HAP-1 (cell line): ENCODE data around the gene PACSIN2.
"Not testable (repeated sequence)": the region's sequence is repeated elsewhere in the genome, so short reads cannot be mapped to it uniquely, and the experiment has no call there.

Experiments
- DNase-seq, 2 experiments: peaks; one replicate each; pipeline ENCODE4 v3.0.0-alpha.2; 2016 to 2020; ENCODE audit warnings: low spot score in 2 of 2
- H3K27me3 ChIP-seq: fragments of 250-450 bp; sonication (Bioruptor Pico); 2 replicates; pipeline ENCODE4 v1.5.1; 2020; ENCODE audit warnings: low read depth, mild to moderate bottlenecking, moderate library complexity
- H3K36me3 ChIP-seq: fragments of 250-450 bp; sonication (Bioruptor Pico); replicated peaks from 2 replicates; pipeline ENCODE4 v1.5.1; 2020; ENCODE audit warnings: mild to moderate bottlenecking
- H3K4me1 ChIP-seq: fragments of 250-450 bp; sonication (Bioruptor Pico); 2 replicates; pipeline ENCODE4 v1.5.1; 2020; ENCODE audit warnings: mild to moderate bottlenecking
- H3K4me3 ChIP-seq: fragments of 250-450 bp; sonication (Bioruptor Pico); 2 replicates; pipeline ENCODE4 v1.5.1; 2020; ENCODE audit warnings: mild to moderate bottlenecking, moderate library complexity
- H3K9me3 ChIP-seq: fragments of 250-450 bp; sonication (Bioruptor Pico); 2 replicates; pipeline ENCODE4 v1.5.1; 2020; ENCODE audit warnings: mild to moderate bottlenecking, moderate library complexity
- in situ Hi-C: fragments of 300-500 bp; cut with MboI; formaldehyde crosslinking; loops from 3 replicates; pipeline ENCODE4 v1.14.3; 2020; ENCODE audit warnings: low sequenced_read_pairs, inconsistent platforms, mixed read lengths

The PACSIN2 gene

DNA sequence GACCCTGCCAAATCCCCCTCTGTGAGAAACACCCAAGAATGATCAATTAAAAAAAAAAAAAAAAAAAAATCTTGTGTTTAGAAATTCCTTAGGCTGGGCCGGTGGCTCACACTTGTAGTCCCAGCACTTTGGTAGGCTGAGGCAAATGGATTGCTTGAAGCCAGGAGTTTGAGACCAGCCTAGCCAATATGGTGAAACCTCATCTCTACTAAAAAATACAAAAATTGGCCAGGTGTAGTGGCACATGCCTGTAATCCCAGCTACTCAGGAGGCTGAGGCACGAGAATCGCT, 53.6 kb downstream of the PACSIN2 start:
- H3K36me3 ChIP-seq, H3K27me3 ChIP-seq, H3K4me1 ChIP-seq, H3K9me3 ChIP-seq, DNase-seq, H3K4me3 ChIP-seq, in situ Hi-C loops: not testable (repeated sequence)

DNA sequence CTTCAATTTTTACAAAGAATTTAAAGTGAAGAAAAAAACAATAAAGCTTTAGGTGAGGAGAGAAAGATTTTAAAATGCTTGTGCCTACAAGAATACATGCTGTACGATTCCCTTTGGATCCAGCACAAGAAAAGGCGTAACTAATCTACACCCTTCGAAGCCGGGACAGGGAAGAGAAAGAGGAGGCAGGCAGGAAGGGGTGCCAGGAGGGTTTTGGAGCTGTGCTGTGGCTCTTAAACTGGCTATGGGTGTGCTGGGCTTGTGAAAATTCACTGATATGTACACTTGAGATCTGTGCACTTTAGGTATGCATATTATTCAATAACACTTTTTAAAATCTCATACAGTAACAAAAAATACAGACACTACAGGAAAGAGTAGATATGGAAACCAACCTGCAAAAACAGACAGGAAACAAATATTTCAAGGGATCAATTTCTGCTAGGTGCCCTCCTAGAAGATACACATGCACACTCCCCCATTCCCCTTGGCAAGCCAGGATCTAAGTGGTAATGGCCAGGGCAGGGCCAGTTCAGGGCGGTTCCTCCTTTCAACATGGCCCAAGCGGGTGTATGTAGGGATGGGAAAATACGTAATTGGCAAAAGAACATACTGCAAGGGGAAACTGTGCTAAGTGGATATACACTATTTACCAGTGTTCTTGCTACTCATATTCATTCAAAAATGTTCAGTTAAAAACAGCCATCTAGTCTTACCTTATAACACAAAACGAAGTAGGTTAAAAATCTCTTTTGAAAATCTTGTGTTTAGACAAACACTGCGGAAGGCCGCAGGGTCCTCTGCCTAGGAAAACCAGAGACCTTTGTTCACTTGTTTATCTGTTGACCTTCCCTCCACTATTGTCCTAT, 54.2 kb downstream of the PACSIN2 start:
- no peak for DNase-seq
- Histone ChIP-seq H3K27me3 (no peaks in the 10 kb centered on the region), H3K36me3 (no peaks in the 10 kb centered on the region), H3K9me3 (no peaks in the 10 kb centered on the region), H3K4me3 (no peak overlapping the region), H3K4me1 (peaks cover 6% of the 10 kb centered on the region)
- in situ Hi-C loops, result no loop called here

DNA sequence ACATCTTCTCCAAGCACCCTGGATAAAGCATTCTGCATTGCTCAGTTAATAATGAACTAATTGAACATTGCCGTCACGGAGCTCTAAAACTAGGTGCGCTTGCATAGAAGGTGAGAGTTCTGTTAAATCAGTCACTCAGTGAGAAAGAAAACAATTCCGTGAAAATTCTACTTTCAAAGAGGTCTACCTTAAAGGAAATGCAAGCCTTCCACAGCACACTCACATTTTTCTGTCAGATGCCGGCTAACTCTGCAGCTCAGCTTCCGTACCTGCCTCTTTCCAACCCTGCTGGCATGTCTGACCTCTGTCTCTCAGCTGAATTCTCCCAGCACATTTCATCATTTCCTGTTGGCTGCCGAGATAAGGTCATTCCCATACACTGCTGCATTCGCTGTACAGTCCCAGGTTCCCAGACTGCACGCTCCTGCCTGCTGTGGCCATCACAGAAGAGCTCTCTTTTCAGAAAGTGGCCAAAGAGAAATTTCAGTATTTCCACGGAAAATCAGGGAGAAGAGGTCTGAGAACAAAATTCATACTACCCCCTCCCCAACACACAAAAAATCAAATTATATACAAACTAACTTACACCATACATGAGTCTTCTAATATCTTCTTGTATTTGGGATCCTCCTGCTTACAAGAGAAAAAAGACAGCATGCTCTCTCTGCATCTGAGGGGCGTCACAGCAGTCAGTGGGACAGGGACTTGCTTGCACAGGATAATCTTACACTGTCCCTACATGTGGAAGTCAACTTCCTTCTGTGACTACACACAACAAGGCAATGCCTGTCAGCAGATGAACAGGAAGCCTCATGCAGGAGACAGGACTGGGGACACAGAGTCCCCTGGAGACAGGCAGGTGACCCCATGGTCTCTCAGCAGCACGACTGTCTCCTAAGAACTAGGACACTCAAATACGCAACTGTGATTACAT, 55.1 kb downstream of the PACSIN2 start:
- DNase-seq, result no peak
- H3K36me3 ChIP-seq, result no peaks in the 10 kb centered on the region
- H3K27me3 ChIP-seq, result no peaks in the 10 kb centered on the region
- in situ Hi-C loops, result no loop called here
- H3K9me3 ChIP-seq, result no peaks in the 10 kb centered on the region
- H3K4me3 ChIP-seq, result no peak overlapping the region
- H3K4me1 ChIP-seq, result peaks cover 6% of the 10 kb centered on the region

DNA sequence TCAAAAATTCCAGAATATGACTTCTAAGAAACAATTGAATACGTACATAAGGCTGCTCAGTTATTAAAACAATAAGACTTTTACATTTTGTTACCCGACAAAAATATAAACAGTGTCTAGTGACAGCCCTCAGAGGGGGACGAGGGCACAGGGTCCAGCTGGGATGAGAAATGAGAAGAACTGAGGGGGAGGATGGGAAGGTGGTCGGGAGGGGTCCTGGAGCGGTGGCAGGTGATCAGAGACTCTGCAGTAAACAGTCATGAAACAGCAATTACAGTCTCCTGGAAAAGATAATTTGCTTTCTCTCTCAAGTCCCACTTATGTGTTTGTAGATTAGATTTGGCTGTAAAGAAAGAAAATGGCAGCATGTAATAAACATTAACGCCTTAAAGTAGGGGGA, 56.0 kb downstream of the PACSIN2 start:
- in situ Hi-C loops, result no loop called here
- no peak for DNase-seq
- Histone ChIP-seq H3K4me1 (peaks cover 6% of the 10 kb centered on the region), H3K36me3 (no peaks in the 10 kb centered on the region), H3K9me3 (no peaks in the 10 kb centered on the region), H3K27me3 (no peaks in the 10 kb centered on the region), H3K4me3 (no peak overlapping the region)

DNA sequence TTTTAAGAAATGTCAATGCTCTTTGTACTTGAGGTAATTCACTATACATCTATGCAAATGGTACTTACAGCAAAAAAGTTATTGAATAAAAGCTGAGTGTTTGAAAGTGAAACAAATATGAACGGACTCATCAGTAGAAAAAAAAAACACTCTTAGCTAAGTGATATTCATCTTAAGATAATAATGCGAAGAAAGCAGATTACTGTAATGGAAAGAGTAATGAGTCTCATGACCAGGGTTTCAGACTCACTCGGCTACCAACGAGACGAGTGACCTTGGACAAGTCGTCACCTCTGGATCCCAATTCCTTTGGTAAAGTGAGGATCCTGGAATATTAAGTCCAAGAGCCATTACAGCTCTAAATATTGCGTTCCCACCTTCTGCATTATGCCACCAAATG, 57.0 kb downstream of the PACSIN2 start:
- H3K36me3 ChIP-seq, result no peaks in the 10 kb centered on the region
- H3K27me3 ChIP-seq, result no peaks in the 10 kb centered on the region
- no peaks in the 10 kb centered on the region for H3K9me3 ChIP-seq
- DNase-seq, result no peak
- H3K4me3 ChIP-seq, result no peak overlapping the region
- H3K4me1 ChIP-seq, result peaks cover 6% of the 10 kb centered on the region
- in situ Hi-C loops, result no loop called here

DNA sequence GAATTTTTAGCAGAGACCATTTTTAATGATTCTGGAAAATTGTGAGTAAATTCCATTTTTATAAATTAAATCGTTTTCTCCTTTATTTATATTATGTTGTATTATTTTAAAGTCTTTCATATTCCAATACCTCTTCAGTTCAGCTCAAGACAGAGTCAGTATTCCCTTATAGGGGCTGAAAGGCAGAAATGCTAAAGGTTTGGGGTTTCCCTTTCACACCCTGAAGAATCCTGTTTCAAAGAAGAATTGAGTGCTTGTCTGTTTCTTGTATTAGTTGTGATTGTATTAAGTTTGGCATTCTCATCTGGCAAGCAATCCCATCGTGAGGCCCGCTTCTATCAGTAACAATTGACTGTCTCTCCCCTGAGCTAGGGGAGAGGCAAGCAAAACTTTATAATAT, 57.4 kb downstream of the PACSIN2 start:
- H3K36me3 ChIP-seq, result no peaks in the 10 kb centered on the region
- no peak for DNase-seq
- in situ Hi-C loops, result no loop called here
- peaks cover 6% of the 10 kb centered on the region for H3K4me1 ChIP-seq
- H3K27me3 ChIP-seq, result no peaks in the 10 kb centered on the region
- no peak overlapping the region for H3K4me3 ChIP-seq
- no peaks in the 10 kb centered on the region for H3K9me3 ChIP-seq

DNA sequence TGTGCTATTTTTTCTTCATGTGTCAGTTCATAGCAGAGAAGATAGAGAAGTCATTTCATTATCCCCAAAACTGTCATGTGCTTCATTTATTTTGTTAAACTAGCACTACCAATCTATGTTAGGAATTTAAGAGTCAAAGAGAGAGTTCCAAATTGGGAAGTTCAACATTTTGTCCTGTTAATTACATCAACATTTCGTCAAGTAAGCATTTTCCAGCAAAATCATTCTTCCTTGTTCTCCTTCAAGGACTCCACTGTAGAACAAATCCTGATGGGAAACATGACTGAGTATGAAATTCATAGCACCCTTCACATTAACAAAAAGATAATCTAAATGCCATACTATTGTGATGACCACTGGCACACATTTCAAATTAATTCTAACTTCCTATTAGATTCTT, 59.1 kb downstream of the PACSIN2 start:
- in situ Hi-C loops, result no loop called here
- Histone ChIP-seq H3K36me3 (no peaks in the 10 kb centered on the region), H3K4me3 (no peak overlapping the region), H3K4me1 (peaks cover 6% of the 10 kb centered on the region), H3K27me3 (no peaks in the 10 kb centered on the region), H3K9me3 (no peaks in the 10 kb centered on the region)
- DNase-seq, result no peak

DNA sequence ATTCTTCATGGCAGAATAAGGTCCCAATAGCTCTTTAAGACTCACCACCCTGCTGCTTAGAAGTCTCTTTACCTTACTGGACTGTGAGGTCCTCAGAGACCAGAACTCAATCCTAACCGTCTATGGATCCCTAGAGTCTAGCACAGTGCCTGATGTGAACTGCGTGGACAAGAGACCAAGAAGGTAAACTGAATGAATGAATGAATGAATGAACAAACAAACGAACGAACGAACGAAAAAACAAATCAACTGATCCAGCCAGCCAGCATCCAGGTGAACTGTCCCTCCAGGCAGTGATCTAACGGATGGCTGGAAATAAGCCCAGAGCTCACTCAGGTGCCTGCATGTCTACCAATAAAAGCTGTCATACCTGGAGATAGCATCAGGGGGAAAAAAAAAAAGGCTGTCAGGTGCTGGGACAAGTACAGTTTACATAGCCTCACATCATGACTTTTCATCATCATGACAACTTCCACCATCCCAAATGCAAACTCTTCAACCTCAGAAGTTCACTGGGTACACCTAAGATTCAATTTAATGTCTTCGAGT, 59.8 kb downstream of the PACSIN2 start:
- Histone ChIP-seq H3K27me3 (no peaks in the 10 kb centered on the region), H3K4me3 (no peak overlapping the region), H3K4me1 (peaks cover 6% of the 10 kb centered on the region), H3K9me3 (no peaks in the 10 kb centered on the region), H3K36me3 (no peaks in the 10 kb centered on the region)
- in situ Hi-C loops, result no loop called here
- no peak for DNase-seq

DNA sequence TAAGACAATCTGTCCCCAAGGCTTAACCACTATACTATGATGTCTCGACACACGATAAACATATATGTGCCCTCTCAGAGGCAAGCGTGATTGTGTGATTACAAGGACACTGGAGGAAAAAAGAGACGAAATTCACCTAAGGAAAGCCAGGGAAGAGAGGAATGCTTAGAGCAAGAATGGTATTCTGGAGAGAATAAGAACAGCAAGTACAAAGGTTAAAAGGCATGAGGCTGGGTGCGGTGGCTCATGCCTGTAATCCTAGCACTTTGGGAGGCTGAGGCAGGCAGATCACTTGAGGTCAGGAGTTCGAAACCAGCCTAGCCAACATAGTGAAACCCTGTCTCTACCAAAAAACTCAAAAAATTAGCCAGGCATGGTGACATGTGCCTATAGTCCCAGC, 61.2 kb downstream of the PACSIN2 start:
- in situ Hi-C loops, H3K4me1 ChIP-seq: not testable (repeated sequence)

DNA sequence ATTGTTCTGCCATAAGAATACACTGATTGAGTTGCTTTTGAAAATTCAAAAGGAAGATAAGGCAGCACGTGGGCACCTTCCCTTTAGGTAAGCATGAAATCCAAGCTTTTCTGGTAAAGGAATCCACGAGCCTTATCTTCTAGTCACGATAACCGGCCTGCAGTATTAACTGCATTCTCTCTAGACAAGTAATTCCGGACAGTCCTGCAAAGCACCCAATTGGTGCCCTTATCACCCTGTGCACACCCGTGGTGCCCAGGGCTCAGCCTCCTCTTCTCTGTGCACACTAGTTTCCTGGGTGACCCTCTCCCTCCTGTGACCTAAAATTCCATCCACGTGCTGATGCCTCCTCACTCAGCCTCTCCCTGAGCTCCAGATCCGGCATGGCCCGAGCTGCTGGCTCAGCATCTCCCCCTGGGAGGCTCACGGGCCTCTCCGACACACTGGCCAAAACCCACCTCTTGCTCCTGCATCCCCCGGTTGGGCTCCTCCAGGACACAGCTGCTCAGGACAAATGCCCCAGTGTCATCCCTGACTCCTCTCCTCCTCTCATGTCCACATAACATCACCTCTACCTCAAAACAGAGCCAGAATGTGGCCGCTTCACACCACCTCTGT, 63.7 kb downstream of the PACSIN2 start:
- Histone ChIP-seq H3K27me3 (no peaks in the 10 kb centered on the region), H3K9me3 (no peaks in the 10 kb centered on the region), H3K36me3 (no peaks in the 10 kb centered on the region), H3K4me3 (no peak overlapping the region), H3K4me1 (peaks cover 9% of the 10 kb centered on the region; the same call in 1 of the 2 replicates)
- in situ Hi-C loops, result no loop called here
- no peak for DNase-seq

More for the DNA sequence above, 61.2 kb downstream of the PACSIN2 start:
- H3K36me3 ChIP-seq, H3K27me3 ChIP-seq, H3K9me3 ChIP-seq, H3K4me3 ChIP-seq, DNase-seq: not testable (repeated sequence)

DNA sequence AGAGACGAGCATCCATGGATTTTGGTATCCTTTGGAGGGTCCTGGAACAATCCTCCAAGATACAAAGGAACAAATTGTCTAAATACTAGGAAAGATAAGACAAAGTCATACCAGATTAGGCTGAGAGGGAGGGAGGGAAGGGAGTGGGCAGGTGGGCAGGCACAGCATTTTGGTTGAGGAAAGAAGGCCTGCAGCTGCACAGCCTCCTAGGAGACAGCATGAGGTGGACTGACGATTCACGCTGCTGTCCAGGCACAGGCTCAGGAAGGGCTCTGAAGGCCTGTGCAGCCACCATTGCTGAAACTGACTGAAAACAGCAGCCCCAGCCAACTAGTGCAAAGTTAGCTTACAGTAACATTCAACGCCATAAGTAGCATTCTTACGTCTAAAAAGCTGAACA, 64.7 kb downstream of the PACSIN2 start:
- Histone ChIP-seq H3K27me3 (no peaks in the 10 kb centered on the region), H3K4me3 (no peak overlapping the region), H3K9me3 (no peaks in the 10 kb centered on the region), H3K4me1 (peaks cover 9% of the 10 kb centered on the region; the same call in 1 of the 2 replicates), H3K36me3 (no peaks in the 10 kb centered on the region)
- DNase-seq, result no peak
- in situ Hi-C loops, result no loop called here

DNA sequence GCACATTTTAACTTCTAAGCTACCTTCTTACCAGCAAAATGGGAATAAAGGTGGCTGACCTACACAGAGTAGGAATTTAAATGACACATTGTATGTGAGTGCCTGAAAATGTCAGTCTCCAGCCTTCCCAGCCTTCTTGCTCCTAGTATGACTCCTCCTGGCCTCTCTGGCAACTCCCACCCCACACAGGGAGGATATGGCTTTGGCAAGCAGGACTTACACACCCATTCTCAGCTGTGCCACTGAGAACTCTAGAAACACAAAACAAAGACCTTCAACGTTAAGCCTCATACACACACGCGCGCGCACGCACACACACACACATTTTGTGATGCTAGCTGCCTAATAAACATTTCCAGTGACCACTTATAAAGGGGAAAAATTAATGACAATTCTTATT, 65.8 kb downstream of the PACSIN2 start:
- Histone ChIP-seq H3K9me3 (no peaks in the 10 kb centered on the region), H3K4me1 (peaks cover 9% of the 10 kb centered on the region; the same call in 1 of the 2 replicates), H3K27me3 (no peaks in the 10 kb centered on the region), H3K36me3 (no peaks in the 10 kb centered on the region), H3K4me3 (no peak overlapping the region)
- no peak for DNase-seq
- in situ Hi-C loops, result no loop called here

DNA sequence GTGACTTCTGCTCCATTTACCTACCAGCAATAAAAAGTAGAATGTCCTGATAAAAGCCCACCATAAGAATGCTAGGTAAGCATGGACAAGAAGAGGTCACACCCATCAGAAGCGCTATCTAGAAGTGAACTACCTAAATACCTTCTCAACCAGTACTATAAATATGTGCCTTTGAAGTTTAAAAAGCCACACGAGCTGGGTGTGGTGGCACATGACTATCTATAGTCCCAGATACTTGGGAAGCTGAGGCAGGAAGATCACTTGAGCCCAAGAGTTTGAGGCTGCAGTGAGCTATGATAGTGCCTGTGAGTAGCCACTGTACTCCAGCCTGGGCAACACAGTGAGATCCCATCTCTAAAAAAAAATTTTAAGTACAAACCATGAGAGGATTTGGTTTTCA, 66.7 kb downstream of the PACSIN2 start:
- no peaks in the 10 kb centered on the region for H3K36me3 ChIP-seq
- H3K4me3 ChIP-seq, result no peak overlapping the region
- no peaks in the 10 kb centered on the region for H3K27me3 ChIP-seq
- in situ Hi-C loops, result no loop called here
- no peaks in the 10 kb centered on the region for H3K9me3 ChIP-seq
- H3K4me1 ChIP-seq, result peaks cover 9% of the 10 kb centered on the region; the same call in 1 of the 2 replicates
- no peak for DNase-seq
